ENCODE measurements around the gene WASF3. TPM values are rescaled to one million over a fixed set of nuclear protein-coding genes. Genes with fewer than 3 reads are reported as not detected.
"Not testable (repeated sequence)": the region's sequence is repeated elsewhere in the genome, so short reads cannot be mapped to it uniquely, and the experiment has no call there.

WASF3 gene
- total RNA-seq, 3 donors from 2014 or later (not counting 1 experiment from before 2014, with no cell fraction given) = 0.61 TPM; not detected in 2

DNA sequence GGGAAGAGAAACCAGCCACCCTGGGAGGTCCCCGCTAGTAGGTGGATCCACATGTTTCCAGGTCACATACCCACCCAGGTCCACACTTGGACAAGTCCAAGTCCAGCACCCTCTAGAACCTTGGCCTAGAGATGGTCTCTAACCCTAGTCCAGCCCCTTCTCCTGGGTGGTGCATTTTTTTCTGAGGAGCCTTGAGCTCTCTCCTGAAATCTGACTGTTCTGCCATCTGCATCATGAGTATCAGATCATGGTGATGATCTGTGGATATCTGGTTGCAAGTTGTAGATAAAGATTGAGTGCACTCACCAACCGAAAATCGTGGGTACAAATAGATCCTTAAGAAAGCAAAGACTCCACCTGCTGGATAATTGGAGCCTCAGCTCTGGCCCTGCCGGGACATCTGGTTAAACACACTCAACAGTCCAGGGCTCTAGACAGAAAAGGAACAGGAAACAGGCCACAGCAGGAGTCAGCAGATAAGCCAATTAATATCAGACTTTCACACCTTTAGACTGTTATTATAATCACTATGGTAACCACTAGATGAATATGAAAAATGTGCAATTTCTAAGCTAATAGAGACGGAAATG, 162.0 kb downstream of the WASF3 start:
- H3K4me3 ChIP-seq (ENCODE audit: low read length) = no peak overlapping the region
- H3K36me3 ChIP-seq (ENCODE audit: control insufficient read depth, insufficient read depth, low read length) = no peaks in the 10 kb centered on the region
- peaks cover 19% of the 10 kb centered on the region for H3K4me1 ChIP-seq (ENCODE audit: control insufficient read depth, insufficient read depth, low read length)
- no peaks in the 10 kb centered on the region for H3K27me3 Mint-ChIP-seq (ENCODE audit: low read depth in 2 of 2)
- H3K9me3 Mint-ChIP-seq = no peaks in the 10 kb centered on the region
- H3K4me3 Mint-ChIP-seq = peak overlapping the region; percentile 19
- DNase-seq = no peak
- 30% methylated on average over 4 of the region's 5 CpGs for WGBS (ENCODE audit: insufficient coverage)
- intact Hi-C loops (cut with micrococcal nuclease) = no loop called here
- H3K27ac Mint-ChIP-seq = peak overlapping the region; percentile 29 to 30
- no peak for ATAC-seq
- H3K4me1 Mint-ChIP-seq = peaks cover 27% of the 10 kb centered on the region in 2 donors
- H3K27ac ChIP-seq (ENCODE audit: low read length) = no peak overlapping the region
- H3K27me3 ChIP-seq (ENCODE audit: control insufficient read depth, insufficient read depth, low read length) = no peaks in the 10 kb centered on the region
- TF ChIP-seq, protein P1, sequence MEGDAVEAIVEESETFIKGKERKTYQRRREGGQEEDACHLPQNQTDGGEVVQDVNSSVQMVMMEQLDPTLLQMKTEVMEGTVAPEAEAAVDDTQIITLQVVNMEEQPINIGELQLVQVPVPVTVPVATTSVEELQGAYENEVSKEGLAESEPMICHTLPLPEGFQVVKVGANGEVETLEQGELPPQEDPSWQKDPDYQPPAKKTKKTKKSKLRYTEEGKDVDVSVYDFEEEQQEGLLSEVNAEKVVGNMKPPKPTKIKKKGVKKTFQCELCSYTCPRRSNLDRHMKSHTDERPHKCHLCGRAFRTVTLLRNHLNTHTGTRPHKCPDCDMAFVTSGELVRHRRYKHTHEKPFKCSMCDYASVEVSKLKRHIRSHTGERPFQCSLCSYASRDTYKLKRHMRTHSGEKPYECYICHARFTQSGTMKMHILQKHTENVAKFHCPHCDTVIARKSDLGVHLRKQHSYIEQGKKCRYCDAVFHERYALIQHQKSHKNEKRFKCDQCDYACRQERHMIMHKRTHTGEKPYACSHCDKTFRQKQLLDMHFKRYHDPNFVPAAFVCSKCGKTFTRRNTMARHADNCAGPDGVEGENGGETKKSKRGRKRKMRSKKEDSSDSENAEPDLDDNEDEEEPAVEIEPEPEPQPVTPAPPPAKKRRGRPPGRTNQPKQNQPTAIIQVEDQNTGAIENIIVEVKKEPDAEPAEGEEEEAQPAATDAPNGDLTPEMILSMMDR (IDR thresholded peaks at IDR 0.05) = no peak
- no peaks in the 10 kb centered on the region for H3K36me3 Mint-ChIP-seq
- H3K9me3 ChIP-seq (ENCODE audit: control insufficient read depth, insufficient read depth, low read length) = no peaks in the 10 kb centered on the region

DNA sequence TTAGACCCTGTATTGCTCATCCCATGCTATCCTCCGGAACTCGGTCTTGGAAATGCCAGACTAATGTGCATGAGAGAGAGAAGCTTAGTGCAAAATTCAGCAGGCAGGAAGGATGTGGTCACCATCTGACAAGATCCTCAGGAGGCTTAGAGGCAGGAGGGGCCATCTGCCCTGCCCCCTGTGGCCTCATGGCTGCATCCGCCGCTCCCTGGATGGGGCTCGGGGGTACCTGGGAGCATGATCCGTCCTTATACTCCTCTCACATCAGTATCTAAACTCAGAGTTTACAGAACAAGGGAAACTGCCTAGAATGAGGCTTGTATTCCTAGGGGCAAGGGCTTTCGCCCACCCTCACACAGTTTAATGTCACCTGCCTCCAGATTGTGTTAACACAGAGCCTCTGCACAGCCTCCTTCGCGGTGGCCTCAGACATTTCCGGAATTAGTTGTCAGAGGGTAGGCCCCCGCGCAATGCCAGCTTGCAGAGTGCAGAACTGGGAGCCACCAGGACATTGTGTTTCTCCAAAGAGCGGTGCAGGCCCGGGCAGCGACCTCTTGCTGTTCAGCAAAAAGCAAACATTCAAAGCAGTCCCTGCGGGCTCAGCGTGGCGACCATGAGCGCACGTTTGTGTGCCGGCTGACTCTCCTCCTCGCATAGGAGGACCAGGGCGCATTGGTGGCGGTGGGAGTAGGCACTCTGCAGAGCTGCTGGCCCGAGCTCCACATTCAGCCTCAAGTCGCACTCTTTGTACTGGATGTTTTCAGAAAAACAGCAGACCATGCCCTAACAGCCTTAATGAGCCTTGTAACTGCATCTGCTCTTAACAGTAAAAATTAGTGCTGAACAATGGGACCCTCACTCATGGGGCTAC, 164.0 kb downstream of the WASF3 start:
- Histone ChIP-seq H3K36me3 (ENCODE audit: control insufficient read depth, insufficient read depth, low read length) (no peaks in the 10 kb centered on the region), H3K9me3 (ENCODE audit: control insufficient read depth, insufficient read depth, low read length) (no peaks in the 10 kb centered on the region), H3K4me1 (ENCODE audit: control insufficient read depth, insufficient read depth, low read length) (peaks cover 19% of the 10 kb centered on the region), H3K4me3 (ENCODE audit: low read length) (peak overlapping the region; percentile 2), H3K27me3 (ENCODE audit: control insufficient read depth, insufficient read depth, low read length) (no peaks in the 10 kb centered on the region), H3K27ac (ENCODE audit: low read length) (peak overlapping the region; percentile 34)
- no peaks in the 10 kb centered on the region for H3K36me3 Mint-ChIP-seq
- whole genome bisulfite sequencing (ENCODE audit: insufficient coverage) = 42% methylated on average over 26 of the region's 26 CpGs
- no peaks in the 10 kb centered on the region for H3K9me3 Mint-ChIP-seq
- peaks cover 27% of the 10 kb centered on the region in 2 donors for H3K4me1 Mint-ChIP-seq
- H3K27ac Mint-ChIP-seq = peak overlapping the region; percentile 78 to 81
- intact Hi-C loops (cut with micrococcal nuclease) = no loop called here
- TF ChIP-seq, protein P1 (IDR thresholded peaks at IDR 0.05) = no peak
- no peaks in the 10 kb centered on the region for H3K27me3 Mint-ChIP-seq (ENCODE audit: low read depth in 2 of 2)
- peak in 1 of 2 donors; percentile 63 for DNase-seq
- peak; percentile 76 to 84 (median 84) for ATAC-seq
- H3K4me3 Mint-ChIP-seq = peak overlapping the region; percentile 84

DNA sequence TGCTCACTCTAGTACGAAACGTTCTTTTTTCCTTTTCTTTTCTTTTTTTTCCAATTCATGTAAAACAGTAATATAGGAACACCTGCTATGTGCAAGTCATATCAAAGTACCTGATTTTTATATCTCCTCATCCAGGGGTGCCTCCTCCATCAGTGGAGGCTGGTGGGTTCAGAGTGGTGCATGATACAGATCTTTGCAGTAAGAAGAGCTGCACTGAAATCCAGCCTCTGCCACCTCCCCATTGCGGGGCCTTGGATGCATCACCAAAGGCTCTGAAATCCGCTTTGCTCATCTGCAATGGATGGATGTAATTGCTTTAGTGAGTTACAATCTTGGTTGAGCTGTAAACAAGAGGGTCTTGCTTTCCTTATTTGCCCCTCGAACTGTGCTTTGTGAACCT, 164.8 kb downstream of the WASF3 start:
- DNase-seq (no peak), ATAC-seq (no peak)
- no peak overlapping the region for H3K4me3 ChIP-seq (ENCODE audit: low read length)
- H3K27me3 ChIP-seq (ENCODE audit: control insufficient read depth, insufficient read depth, low read length) = no peaks in the 10 kb centered on the region
- no peaks in the 10 kb centered on the region for H3K36me3 ChIP-seq (ENCODE audit: control insufficient read depth, insufficient read depth, low read length)
- no peaks in the 10 kb centered on the region for H3K9me3 ChIP-seq (ENCODE audit: control insufficient read depth, insufficient read depth, low read length)
- Mint-ChIP-seq H3K36me3 (no peaks in the 10 kb centered on the region), H3K4me1 (peaks cover 27% of the 10 kb centered on the region in 2 donors), H3K4me3 (peak overlapping the region; percentile 55), H3K9me3 (no peaks in the 10 kb centered on the region), H3K27me3 (ENCODE audit: low read depth in 2 of 2) (no peaks in the 10 kb centered on the region), H3K27ac (peak overlapping the region; percentile 78 to 81)
- intact Hi-C loops (cut with micrococcal nuclease) = no loop called here
- TF ChIP-seq, protein P1 (IDR thresholded peaks at IDR 0.05) = no peak
- peaks cover 19% of the 10 kb centered on the region for H3K4me1 ChIP-seq (ENCODE audit: control insufficient read depth, insufficient read depth, low read length)
- H3K27ac ChIP-seq (ENCODE audit: low read length) = no peak overlapping the region
- 82% methylated on average over 5 of the region's 5 CpGs for whole genome bisulfite sequencing (ENCODE audit: insufficient coverage)

DNA sequence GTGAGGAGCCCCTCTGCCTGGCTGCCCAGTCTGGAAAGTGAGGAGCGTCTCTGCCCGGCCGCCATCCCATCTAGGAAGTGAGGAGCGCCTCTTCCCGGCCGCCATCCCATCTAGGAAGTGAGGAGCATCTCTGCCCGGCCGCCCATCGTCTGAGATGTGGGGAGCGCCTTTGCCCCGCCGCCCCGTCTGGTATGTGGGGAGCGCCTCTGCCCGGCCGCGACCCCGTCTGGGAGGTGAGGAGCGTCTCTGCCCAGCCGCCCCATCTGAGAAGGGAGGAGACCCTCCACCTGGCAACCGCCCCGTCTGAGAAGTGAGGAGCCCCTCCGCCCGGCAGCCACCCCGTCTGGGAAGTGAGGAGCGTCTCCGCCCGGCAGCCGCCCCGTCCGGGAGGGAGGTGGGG, 166.1 kb downstream of the WASF3 start:
- ATAC-seq; H3K27ac ChIP-seq (ENCODE audit: low read length); H3K27ac Mint-ChIP-seq; H3K4me3 ChIP-seq (ENCODE audit: low read length); H3K36me3 ChIP-seq (ENCODE audit: control insufficient read depth, insufficient read depth, low read length); H3K9me3 ChIP-seq (ENCODE audit: control insufficient read depth, insufficient read depth, low read length); DNase-seq; intact Hi-C loops (cut with micrococcal nuclease); H3K27me3 Mint-ChIP-seq (ENCODE audit: low read depth in 2 of 2); H3K4me3 Mint-ChIP-seq; H3K9me3 Mint-ChIP-seq; H3K27me3 ChIP-seq (ENCODE audit: control insufficient read depth, insufficient read depth, low read length); H3K36me3 Mint-ChIP-seq: not testable (repeated sequence)
- H3K4me1 ChIP-seq (ENCODE audit: control insufficient read depth, insufficient read depth, low read length) = peaks cover 19% of the 10 kb centered on the region
- peaks cover 32 to 33% of the 10 kb centered on the region in 2 donors for H3K4me1 Mint-ChIP-seq
- WGBS (ENCODE audit: insufficient coverage) = no CpG with 5 or more reads among the region's 31 CpGs

Data from natural killer cell (primary cell).